Measurements from ENCODE around the gene KCNMA1. TPM values are rescaled to one million over a fixed set of nuclear protein-coding genes. Genes with fewer than 3 reads are reported as not detected.

KCNMA1 gene
- total RNA-seq, 4 donors from 2014 or later: 68.4 to 170 (median 119) TPM

- intact Hi-C loops (cut with DNase I; ENCODE audit: low total_unique reads): loop anchor here (5.0 kb wide), 1 partner anchor 220 kb away; no protein-coding TSS in a partner anchor
- Histone ChIP-seq H3K9me3 (no peaks in the 10 kb centered on the region), H3K4me3 (no peak overlapping the region), H3K27ac (no peak overlapping the region), H3K4me1 (peaks cover 0 to 22% (median 10%) of the 10 kb centered on the region in 4 donors), H3K36me3 (no peaks in the 10 kb centered on the region), H3K27me3 (no peaks in the 10 kb centered on the region)
- no peak for DNase-seq
- TF ChIP-seq CTCF (IDR thresholded peaks at IDR 0.05) (no peak), EP300 (IDR thresholded peaks at IDR 0.05; ENCODE audit: low read depth) (no peak), POLR2AphosphoS5 (IDR thresholded peaks at IDR 0.05) (no peak), POLR2A (IDR thresholded peaks at IDR 0.05) (no peak)
- in situ Hi-C loops (cut with MboI; ENCODE audit: low pct_ligation_motif_present in 1 of 4, low pct_unique_long_range_greater_than_20kb in 1 of 4, low sequenced_read_pairs in 3 of 4): loop anchor here (5.0 to 10.0 kb wide), 2 partner anchors 223 to 470 kb away; no protein-coding TSS in a partner anchor
- 65 to 89% methylated on average over 4 of the region's 4 CpGs for WGBS, 2 donors (ENCODE audit: low coverage in 1 of 2)
These were observed 465.5 kb downstream of the KCNMA1 start for GRCh38 chr10:77172086-77172485.

GRCh38 chr10:77168861-77169260, 468.7 kb downstream of the KCNMA1 start:
- no peak for DNase-seq
- Histone ChIP-seq H3K36me3 (no peaks in the 10 kb centered on the region), H3K27ac (peak overlapping the region in 1 of 4 donors; percentile 12), H3K27me3 (no peaks in the 10 kb centered on the region), H3K4me3 (no peak overlapping the region), H3K4me1 (peaks cover 5 to 43% (median 16%) of the 10 kb centered on the region in 4 donors), H3K9me3 (no peaks in the 10 kb centered on the region)
- 11 to 33% methylated on average over 1 to 2 of the region's 2 CpGs for WGBS, 2 donors (ENCODE audit: low coverage in 1 of 2)
- TF ChIP-seq POLR2A (IDR thresholded peaks at IDR 0.05) (no peak), CTCF (IDR thresholded peaks at IDR 0.05) (no peak), EP300 (IDR thresholded peaks at IDR 0.05; ENCODE audit: low read depth) (no peak), POLR2AphosphoS5 (IDR thresholded peaks at IDR 0.05) (no peak)
- in situ Hi-C loops (cut with MboI; ENCODE audit: low pct_ligation_motif_present in 1 of 4, low pct_unique_long_range_greater_than_20kb in 1 of 4, low sequenced_read_pairs in 3 of 4) (no loop called here), intact Hi-C loops (cut with DNase I; ENCODE audit: low total_unique reads) (loop anchor here (5.0 kb wide), 2 partner anchors 478 to 543 kb away; no protein-coding TSS in a partner anchor)

GRCh38 chr10:77168161-77168560, 469.4 kb downstream of the KCNMA1 start:
- WGBS, 2 donors (ENCODE audit: low coverage in 1 of 2): 52 to 80% methylated on average over 1 to 2 of the region's 2 CpGs
- no peaks in the 10 kb centered on the region for H3K36me3 ChIP-seq
- peak overlapping the region in 1 of 4 donors; percentile 36 for H3K27ac ChIP-seq
- intact Hi-C loops (cut with DNase I; ENCODE audit: low total_unique reads) (loop anchor here (5.0 kb wide), 2 partner anchors 479 to 544 kb away; no protein-coding TSS in a partner anchor), in situ Hi-C loops (cut with MboI; ENCODE audit: low pct_ligation_motif_present in 1 of 4, low pct_unique_long_range_greater_than_20kb in 1 of 4, low sequenced_read_pairs in 3 of 4) (no loop called here)
- no peak overlapping the region for H3K4me3 ChIP-seq
- no peaks in the 10 kb centered on the region for H3K9me3 ChIP-seq
- H3K4me1 ChIP-seq: peaks cover 5 to 49% (median 19%) of the 10 kb centered on the region in 4 donors
- H3K27me3 ChIP-seq: no peaks in the 10 kb centered on the region
- no peak for DNase-seq
- TF ChIP-seq CTCF (IDR thresholded peaks at IDR 0.05) (no peak), POLR2AphosphoS5 (IDR thresholded peaks at IDR 0.05) (peak in 1 of 3 donors; percentile 61)

- 19 to 25% methylated on average over 10 to 13 of the region's 13 CpGs for WGBS, 2 donors (ENCODE audit: low coverage in 1 of 2)
- H3K4me1 ChIP-seq: peaks cover 12 to 67% (median 30%) of the 10 kb centered on the region in 4 donors
- no peaks in the 10 kb centered on the region for H3K9me3 ChIP-seq
- TF ChIP-seq POLR2A (IDR thresholded peaks at IDR 0.05) (no peak), CTCF (IDR thresholded peaks at IDR 0.05) (peak; percentile 69 to 88 (median 81))
- peak; percentile 62 for DNase-seq
- H3K4me3 ChIP-seq: peak overlapping the region in 1 of 4 donors; percentile 24
- intact Hi-C loops (cut with DNase I; ENCODE audit: low total_unique reads) (loop anchor here (5.0 kb wide), 2 partner anchors 482 to 547 kb away; no protein-coding TSS in a partner anchor), in situ Hi-C loops (cut with MboI; ENCODE audit: low pct_ligation_motif_present in 1 of 4, low pct_unique_long_range_greater_than_20kb in 1 of 4, low sequenced_read_pairs in 3 of 4) (no loop called here)
- H3K36me3 ChIP-seq: no peaks in the 10 kb centered on the region
- no peaks in the 10 kb centered on the region for H3K27me3 ChIP-seq
- peak overlapping the region in 3 of 4 donors; percentile 6 to 73 (median 38) for H3K27ac ChIP-seq
These were observed 472.0 kb downstream of the KCNMA1 start for GRCh38 chr10:77165445-77166208.
